Measurements from ENCODE around the gene FAM25G. TPM values are rescaled to one million over a fixed set of nuclear protein-coding genes. Genes with fewer than 3 reads are reported as not detected.
A peak's percentile ranks its signal among the peaks of the same experiment; 100 is the strongest.
"Not testable (repeated sequence)": the region's sequence is repeated elsewhere in the genome, so short reads cannot be mapped to it uniquely, and the experiment has no call there.

Gene FAM25G
- not detected for total RNA-seq

- H3K27me3 ChIP-seq; DNase-seq; ATAC-seq (ENCODE audit: low FRiP score in 2 of 2); H3K9me3 ChIP-seq; H3K36me3 ChIP-seq; H3K4me1 ChIP-seq; H3K27ac ChIP-seq; H3K4me3 ChIP-seq: not testable (repeated sequence)
- no CpG with 5 or more reads among the region's 9 CpGs for WGBS, 2 donors
Observed at GRCh38 chr10:47491600-47491999, at the start of gene FAM25G. Gene FAM25G, minus strand, starts transcription at chr10:47491700. Its CDS starts 26 bp downstream, at chr10:47491674.

DNA sequence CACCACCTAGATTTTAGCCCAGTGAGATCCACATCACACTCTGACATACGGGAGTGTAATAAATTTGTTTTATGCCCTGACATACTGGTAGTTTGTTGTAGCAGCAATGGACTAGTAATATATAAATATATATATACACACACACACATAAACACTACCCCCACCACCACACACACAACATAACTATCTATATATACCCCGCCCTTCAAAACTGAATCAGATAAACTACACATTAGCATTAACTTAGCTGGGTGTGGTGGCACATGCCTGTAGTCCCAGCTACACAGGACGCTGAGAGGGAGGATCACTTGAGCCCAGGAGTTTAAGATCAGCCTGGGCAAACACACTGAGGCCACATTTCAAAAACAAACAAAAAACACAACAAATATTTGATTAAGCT lies 44.9 kb upstream of the FAM25G start:
- WGBS, 2 donors: 80% methylated on average over 2 of the region's 3 CpGs; no CpG with 5 or more reads in 1 of the 2 donors
- H3K36me3 ChIP-seq; H3K27ac ChIP-seq; H3K4me1 ChIP-seq; DNase-seq; H3K9me3 ChIP-seq; ATAC-seq (ENCODE audit: low FRiP score in 2 of 2); H3K27me3 ChIP-seq; H3K4me3 ChIP-seq: not testable (repeated sequence)

DNA sequence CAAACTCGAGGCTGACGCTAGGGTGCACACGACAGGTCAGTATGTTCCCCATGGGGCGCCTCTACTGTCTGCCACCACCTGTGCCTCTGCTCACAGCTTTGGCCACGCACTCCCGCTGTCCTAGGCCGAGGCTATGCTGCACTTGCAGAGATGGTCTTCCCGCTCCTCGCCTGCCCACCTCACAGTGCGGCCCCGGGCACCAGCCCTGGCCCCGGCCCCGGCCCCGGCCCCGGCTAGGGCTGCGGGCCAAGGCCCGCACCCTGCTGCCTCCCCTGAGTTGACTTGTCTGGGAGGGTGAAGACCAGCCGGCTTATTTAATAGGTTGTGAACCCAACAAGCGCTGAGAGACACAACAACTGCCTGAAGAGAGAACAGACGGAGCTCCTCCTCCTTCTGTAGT lies 32.0 kb upstream of the FAM25G start, which contains the start of gene AGAP9:
TSS of gene AGAP9 (minus strand) at position 164 of the 400 bp plus-strand sequence. CDS start at position 52, 112 bp downstream.
- ATAC-seq (ENCODE audit: low FRiP score in 2 of 2); H3K9me3 ChIP-seq; H3K4me1 ChIP-seq; H3K27ac ChIP-seq; H3K36me3 ChIP-seq; H3K4me3 ChIP-seq; H3K27me3 ChIP-seq: not testable (repeated sequence)
- WGBS, 2 donors: no CpG with 5 or more reads among the region's 20 CpGs
- peak in 1 of 2 donors; percentile 36 for DNase-seq

DNA sequence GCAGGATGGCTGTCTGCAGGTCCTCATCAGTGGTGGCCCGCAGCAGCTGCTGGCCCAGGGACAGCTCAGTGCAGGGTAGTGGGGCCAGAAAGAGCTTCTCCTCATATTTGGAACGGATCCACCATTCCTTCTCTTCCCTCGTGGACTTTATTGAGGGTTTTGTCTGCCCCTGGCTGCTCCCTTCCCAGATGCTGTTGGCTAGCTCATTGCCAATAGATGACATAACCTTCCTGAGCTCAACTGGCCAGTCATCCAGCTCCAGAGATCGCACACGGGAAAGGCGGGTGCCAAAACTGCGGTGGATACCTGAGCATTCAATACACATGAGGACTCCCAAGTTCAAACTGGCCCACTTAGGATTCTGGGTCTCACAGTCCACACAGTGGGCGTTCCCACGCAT lies 10.8 kb upstream of the FAM25G start:
- H3K4me1 ChIP-seq; ATAC-seq (ENCODE audit: low FRiP score in 2 of 2); H3K9me3 ChIP-seq; H3K4me3 ChIP-seq; DNase-seq; H3K27me3 ChIP-seq; H3K27ac ChIP-seq: not testable (repeated sequence)
- 78 to 94% methylated on average over 3 of the region's 9 CpGs for WGBS, 2 donors
- peaks cover 0 to 10% (median 0%) of the 10 kb centered on the region in 4 donors for H3K36me3 ChIP-seq

GRCh38 chr10:47494226-47494625 lies 2.7 kb upstream of the FAM25G start:
- WGBS, 2 donors: no CpG with 5 or more reads among the region's 6 CpGs
- H3K27me3 ChIP-seq; H3K4me3 ChIP-seq; H3K27ac ChIP-seq; ATAC-seq (ENCODE audit: low FRiP score in 2 of 2); H3K36me3 ChIP-seq; DNase-seq; H3K4me1 ChIP-seq; H3K9me3 ChIP-seq: not testable (repeated sequence)

- not testable (repeated sequence) for ATAC-seq (ENCODE audit: low FRiP score in 2 of 2); H3K27me3 ChIP-seq; H3K27ac ChIP-seq; DNase-seq; H3K36me3 ChIP-seq; H3K4me1 ChIP-seq; H3K9me3 ChIP-seq; H3K4me3 ChIP-seq
- WGBS, 2 donors: 100% methylated on average over 2 of the region's 7 CpGs; no CpG with 5 or more reads in 1 of the 2 donors
Observed at GRCh38 chr10:47489630-47490029, 1.9 kb downstream of the FAM25G start.

DNA sequence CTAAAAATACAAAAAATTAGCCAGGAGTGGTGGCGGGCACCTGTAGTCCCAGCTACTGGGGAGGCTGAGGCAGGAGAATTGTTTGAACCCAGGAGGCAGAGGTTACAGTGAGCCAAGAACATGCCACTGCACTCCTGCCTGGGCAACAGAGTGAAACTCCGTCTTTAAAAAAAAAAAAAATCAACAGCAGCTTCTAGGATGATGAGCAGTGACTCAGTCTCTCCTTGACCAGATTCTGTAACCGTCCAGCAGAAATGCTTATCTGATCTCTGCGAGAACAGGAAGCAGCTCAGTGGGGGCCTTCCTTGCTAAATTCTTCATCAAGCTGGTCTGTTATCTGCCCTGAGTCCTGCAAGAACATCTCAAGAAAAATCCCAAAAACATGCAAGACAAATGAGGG lies 5.6 kb downstream of the FAM25G start:
- not testable (repeated sequence) for H3K4me3 ChIP-seq; H3K36me3 ChIP-seq; H3K27ac ChIP-seq; H3K4me1 ChIP-seq; DNase-seq; H3K9me3 ChIP-seq; ATAC-seq (ENCODE audit: low FRiP score in 2 of 2); H3K27me3 ChIP-seq
- WGBS, 2 donors: 38 to 91% methylated on average over 1 of the region's 4 CpGs

GRCh38 chr10:47484786-47485185 lies 6.7 kb downstream of the FAM25G start:
- H3K27ac ChIP-seq; H3K36me3 ChIP-seq; DNase-seq; H3K4me1 ChIP-seq; H3K27me3 ChIP-seq; H3K9me3 ChIP-seq; ATAC-seq (ENCODE audit: low FRiP score in 2 of 2); H3K4me3 ChIP-seq: not testable (repeated sequence)
- 93 to 100% methylated on average over 1 to 11 of the region's 11 CpGs for WGBS, 2 donors

GRCh38 chr10:47483923-47484322 lies 7.6 kb downstream of the FAM25G start, which contains the start of gene ANXA8:
Gene ANXA8, minus strand, starts transcription at chr10:47484115. Its CDS starts 182 bp downstream, at chr10:47483933.
- not testable (repeated sequence) for H3K4me1 ChIP-seq; H3K36me3 ChIP-seq; ATAC-seq (ENCODE audit: low FRiP score in 2 of 2); H3K9me3 ChIP-seq; H3K27me3 ChIP-seq; H3K4me3 ChIP-seq; H3K27ac ChIP-seq
- WGBS, 2 donors: 84 to 86% methylated on average over 2 to 7 of the region's 11 CpGs
- DNase-seq: peak in 1 of 2 donors; percentile 61

DNA sequence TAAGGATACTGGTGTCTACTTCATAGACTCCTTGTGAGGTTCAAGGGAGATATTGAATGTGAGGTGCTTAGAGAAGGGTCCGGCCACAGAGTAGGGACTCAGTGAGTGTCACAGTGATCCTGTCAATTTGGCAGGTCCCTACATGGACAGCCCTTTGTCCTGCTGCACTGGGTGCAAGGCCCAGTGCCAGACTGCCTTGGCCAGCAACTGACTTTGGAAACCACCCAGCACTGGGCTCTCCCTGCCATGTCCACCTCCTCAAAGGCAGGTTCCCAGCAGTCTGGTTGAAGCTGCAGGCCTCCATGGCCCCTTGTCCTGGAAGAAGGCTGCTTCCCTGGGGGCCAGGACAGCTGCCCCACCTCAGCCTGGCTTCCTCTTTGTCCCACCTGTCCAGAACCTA lies 9.1 kb downstream of the FAM25G start:
- not testable (repeated sequence) for H3K27ac ChIP-seq, H3K4me3 ChIP-seq, DNase-seq, H3K27me3 ChIP-seq, H3K36me3 ChIP-seq, H3K9me3 ChIP-seq, H3K4me1 ChIP-seq
- WGBS, 2 donors: no CpG with 5 or more reads among the region's 1 CpG
- ATAC-seq (ENCODE audit: low FRiP score in 2 of 2): peak in 1 of 2 donors; percentile 41

DNA sequence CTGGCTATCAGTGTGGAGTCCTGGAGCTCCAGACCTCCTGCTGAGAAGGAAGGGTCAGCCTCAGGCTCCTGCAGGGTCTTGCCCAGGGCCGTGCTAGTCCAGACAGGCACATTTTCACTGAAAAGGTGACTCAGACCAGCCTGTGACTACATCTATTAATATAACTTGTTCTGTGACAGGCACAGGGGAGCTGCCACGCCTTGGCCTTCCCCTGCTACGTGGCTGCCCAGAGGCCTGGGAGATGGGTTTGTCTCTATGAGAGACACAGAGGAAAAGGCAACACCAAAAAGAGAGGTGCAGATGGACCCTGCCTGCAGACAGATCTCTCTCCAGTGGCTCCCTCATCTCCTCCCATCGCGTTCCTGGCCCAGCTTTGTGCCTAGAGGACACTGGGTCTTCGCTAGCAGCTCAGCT lies 9.7 kb downstream of the FAM25G start:
- not testable (repeated sequence) for H3K27me3 ChIP-seq, H3K9me3 ChIP-seq, H3K27ac ChIP-seq, H3K4me1 ChIP-seq, H3K4me3 ChIP-seq, DNase-seq, H3K36me3 ChIP-seq
- peak; percentile 1 to 3 for ATAC-seq (ENCODE audit: low FRiP score in 2 of 2)
- WGBS, 2 donors: no CpG with 5 or more reads among the region's 6 CpGs

GRCh38 chr10:47481182-47481766 lies 10.2 kb downstream of the FAM25G start:
- ATAC-seq (ENCODE audit: low FRiP score in 2 of 2) (peak; percentile 54 to 63), DNase-seq (peak in 1 of 2 donors; percentile 72)
- not testable (repeated sequence) for H3K27ac ChIP-seq, H3K36me3 ChIP-seq, H3K4me1 ChIP-seq, H3K4me3 ChIP-seq, H3K27me3 ChIP-seq, H3K9me3 ChIP-seq
- WGBS, 2 donors: no CpG with 5 or more reads among the region's 10 CpGs

GRCh38 chr10:47480133-47480532 lies 11.4 kb downstream of the FAM25G start:
- WGBS, 2 donors: no CpG with 5 or more reads among the region's 3 CpGs
- not testable (repeated sequence) for ATAC-seq (ENCODE audit: low FRiP score in 2 of 2); DNase-seq; H3K27ac ChIP-seq; H3K4me1 ChIP-seq; H3K27me3 ChIP-seq; H3K36me3 ChIP-seq; H3K9me3 ChIP-seq; H3K4me3 ChIP-seq

- ATAC-seq (ENCODE audit: low FRiP score in 2 of 2); H3K27ac ChIP-seq; H3K36me3 ChIP-seq; DNase-seq; H3K9me3 ChIP-seq; H3K4me3 ChIP-seq; H3K27me3 ChIP-seq; H3K4me1 ChIP-seq: not testable (repeated sequence)
- 50 to 66% methylated on average over 2 to 3 of the region's 5 CpGs for WGBS, 2 donors
Observed at GRCh38 chr10:47478114-47478513, 13.4 kb downstream of the FAM25G start.
